Left renal cortex interstitium (tissue), 4 donors: Measurements from ENCODE around the gene ZC3H14. TPM values are rescaled to one million over a fixed set of nuclear protein-coding genes. Genes with fewer than 3 reads are reported as not detected.

ENCODE experiments used
- DNase-seq, 4 donors: peaks; one replicate each; pipeline ENCODE4 v3.0.0-alpha.2; 2013; ENCODE audit warnings: low read depth in 4 of 4, low spot score in 2 of 4, missing footprints in 1 of 4
- polyA plus RNA-seq, 4 donors: library from polyadenylated mRNA; unstranded; fragments of 120-200 nt; gene quantifications; one replicate each; pipeline ENCODE4 v1.2.1, GENCODE V29; 2013; ENCODE audit not compliant: insufficient read length in 4 of 4

The ZC3H14 gene
- polyA plus RNA-seq, 4 donors = 79.6 to 114 (median 101) TPM

- no peak for DNase-seq
Observed at GRCh38 chr14:88668448-88669116, 105.7 kb downstream of the ZC3H14 start.

DNA sequence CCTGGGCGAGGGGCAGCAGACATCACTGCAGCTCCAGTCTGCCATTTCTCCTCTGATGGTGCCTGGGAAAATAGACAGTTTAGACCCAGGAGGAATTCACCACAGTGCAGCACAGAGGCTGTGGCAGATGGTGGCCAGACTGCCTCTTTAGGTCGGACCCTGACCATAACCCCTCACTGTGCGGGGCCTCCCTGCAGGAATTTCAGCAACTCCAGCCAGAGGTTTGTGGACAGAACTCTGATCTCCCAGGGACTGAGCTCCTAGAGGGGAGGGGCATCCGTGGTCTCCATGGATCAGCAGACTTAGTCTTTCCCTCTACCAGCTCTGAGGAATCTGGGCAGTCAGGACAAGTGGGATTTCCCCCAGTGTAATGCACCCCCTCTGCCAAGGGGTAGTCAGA, 106.5 kb downstream of the ZC3H14 start:
- DNase-seq = no peak

Other genes with a start within 250 kb of the ZC3H14 start
- gene KCNK10, start 239.8 kb upstream of the ZC3H14 start, polyA plus RNA-seq = under 1 TPM; 0.22 to 0.30 (median 0.26) TPM
- gene SPATA7, start 177.4 kb upstream of the ZC3H14 start, polyA plus RNA-seq = 10 to 100 TPM; 23.6 to 32.0 (median 25.1) TPM
- gene PTPN21, start 8.0 kb upstream of the ZC3H14 start, polyA plus RNA-seq = 10 to 100 TPM; 37.2 to 40.2 (median 38.8) TPM
- 1 to 10 TPM; 2.2 to 3.5 (median 2.8) TPM for gene EML5, start 229.9 kb downstream of the ZC3H14 start, polyA plus RNA-seq